CD4-positive, alpha-beta T cell treated with Interleukin-15 for 1 hour (primary cell): ENCODE measurements around the gene COG3.

Source experiments
- DNase-seq: peaks from one replicate; pipeline ENCODE4 v3.0.0-alpha.2; 2020

COG3 gene

DNA sequence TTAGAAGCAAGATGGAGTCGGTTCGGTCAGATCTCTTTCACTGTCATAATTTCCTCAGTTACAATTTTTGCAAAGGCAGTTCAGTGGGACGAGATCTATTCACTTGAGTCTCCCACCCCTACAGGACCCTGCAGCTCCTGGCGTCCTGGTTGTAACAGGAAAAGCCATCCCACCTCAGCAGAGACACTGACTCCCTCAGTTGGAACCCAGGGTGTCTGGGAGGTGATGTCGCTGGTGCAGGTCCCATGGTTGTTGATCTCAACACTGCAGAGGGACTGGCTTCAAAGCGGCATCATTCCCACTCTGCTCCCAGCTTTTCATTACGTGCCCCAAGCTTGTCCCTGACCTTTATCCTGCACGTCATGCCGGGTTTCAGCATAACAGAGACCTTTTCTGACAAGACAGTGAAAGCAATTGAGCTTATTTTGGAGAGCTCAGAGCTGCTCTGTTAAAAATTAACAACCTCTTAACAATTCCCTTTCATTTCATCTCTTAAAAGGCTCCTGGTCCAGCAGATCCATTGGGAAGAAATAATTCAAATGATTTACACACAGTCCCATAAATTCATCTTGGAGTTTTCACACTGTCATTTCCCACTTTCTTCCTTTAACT lies 17.6 kb upstream of the COG3 start:
- no peak for DNase-seq

DNA sequence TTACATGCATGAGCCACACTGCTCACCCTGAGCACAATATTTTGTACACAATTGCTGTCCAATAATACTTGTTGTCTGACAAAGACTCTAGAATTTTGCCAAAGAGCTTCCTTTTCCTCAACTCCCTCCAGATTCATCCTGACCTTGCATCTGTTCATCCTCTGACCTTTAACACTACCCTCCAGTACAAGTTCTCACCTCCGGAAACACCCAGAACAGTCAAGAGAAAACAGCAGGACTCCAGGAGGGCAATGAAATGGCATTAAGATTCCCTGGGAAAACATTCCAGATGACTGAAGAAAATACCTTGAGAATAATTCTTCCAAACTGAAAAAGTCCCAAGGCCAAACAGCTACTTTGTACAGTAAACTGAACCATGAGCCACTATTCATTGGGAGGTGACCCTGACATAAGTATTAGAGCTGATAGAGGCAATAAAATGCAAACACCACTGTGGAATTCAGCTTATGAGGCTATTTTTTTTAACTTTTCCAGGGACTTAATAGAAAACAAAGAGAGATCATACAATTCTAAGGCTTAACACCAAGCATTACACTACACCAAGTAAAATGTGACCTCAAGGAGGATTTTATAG lies 15.7 kb upstream of the COG3 start:
- DNase-seq: no peak

DNA sequence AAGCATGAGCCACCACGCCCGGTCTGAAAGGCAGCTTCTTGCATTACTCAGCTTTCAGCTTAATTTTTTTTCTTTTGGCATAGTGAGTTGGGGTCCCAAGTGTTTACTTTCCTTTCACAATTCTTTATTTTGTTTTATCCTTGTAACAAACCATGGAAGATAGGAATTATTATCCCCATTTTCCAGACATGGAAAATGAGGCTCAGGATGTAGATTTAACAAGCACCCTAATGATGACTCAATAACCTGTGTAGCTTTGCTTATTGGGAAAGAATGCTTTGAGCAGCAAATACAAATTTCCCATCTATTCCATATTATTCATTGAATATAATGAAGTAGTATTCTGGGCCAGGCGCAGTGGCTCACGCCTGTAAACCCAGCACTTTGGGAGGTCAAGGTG lies 13.5 kb upstream of the COG3 start:
- no peak for DNase-seq

DNA sequence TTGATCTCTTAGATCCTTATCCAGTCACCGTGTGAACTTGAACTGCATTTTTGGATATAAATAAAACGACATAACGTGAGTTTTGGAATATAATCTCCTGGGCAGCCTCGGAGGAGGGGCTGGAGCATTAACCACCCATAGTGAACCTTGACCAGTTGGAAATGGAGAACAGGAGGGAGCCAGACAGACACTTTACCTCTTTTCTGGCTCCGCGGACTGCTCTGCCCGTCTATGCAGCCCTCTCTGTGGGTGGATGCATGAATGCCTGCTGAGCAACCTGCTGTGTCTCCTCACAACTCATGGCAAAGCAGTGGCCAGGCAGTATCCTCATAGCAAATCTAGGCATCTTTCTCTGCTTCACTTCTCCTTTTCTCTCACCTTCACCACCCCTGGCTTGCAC lies 10.5 kb upstream of the COG3 start:
- no peak for DNase-seq

DNA sequence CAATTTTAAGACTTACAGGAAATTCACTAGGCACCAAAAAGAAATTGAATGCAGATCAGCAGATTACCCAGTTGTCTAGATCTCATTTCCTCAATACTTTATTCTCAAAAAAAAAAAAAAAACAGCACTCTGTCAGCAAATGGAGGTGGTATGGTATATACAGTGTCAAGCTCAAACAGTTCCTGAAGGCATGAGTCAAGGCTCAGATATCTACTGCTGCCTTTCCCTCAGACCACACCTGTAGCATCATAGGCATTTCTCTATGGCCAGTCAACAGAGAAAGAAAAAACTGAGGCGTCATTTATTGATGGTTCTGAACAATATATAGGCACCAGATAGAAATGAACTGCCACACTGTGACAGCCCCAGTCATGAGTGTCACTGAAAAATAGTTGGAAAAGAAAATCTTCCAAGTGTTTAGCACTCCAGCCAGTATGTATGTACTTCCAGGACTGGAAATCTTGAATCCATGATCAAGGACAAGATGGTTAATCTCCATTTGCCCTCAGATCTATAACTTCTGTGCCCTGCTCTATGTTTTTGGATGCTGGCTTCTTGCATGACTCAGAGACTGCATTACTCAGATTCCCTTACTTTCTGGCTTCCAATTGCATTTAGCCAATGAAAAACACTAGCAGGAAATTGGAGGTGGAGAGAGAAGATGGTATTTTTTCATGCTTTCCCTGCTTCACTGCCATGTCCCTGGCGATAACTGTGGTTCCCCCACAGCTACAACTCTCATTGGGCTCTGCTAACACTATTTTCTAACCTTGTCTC lies 8.4 kb upstream of the COG3 start:
- no peak for DNase-seq

DNA sequence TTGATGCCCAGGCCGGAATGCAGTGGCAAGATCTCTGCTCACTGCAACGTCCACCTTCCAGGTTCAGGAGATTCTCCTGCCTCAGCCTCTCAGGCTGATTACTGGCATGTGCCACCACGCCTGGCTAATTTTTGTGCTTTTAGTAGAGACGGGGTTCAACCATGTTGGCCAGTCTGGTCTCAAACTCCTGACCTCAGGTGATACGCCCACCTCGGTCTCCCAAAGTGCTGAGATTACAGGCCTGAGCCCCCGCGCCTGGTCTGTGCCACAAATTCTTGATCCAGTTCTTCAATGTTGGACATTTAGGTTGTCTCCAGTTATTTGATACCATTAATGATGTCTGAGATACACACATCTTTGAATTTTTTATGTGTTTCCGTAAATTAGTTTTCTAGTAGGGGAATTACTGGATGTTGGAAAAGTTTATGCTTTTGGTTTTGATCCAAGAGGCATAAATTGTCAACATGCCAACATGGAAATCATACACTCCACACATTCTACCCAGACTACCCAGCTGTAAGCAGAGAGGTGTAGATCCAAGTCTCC lies 525 bp upstream of the COG3 start:
- no peak for DNase-seq

DNA sequence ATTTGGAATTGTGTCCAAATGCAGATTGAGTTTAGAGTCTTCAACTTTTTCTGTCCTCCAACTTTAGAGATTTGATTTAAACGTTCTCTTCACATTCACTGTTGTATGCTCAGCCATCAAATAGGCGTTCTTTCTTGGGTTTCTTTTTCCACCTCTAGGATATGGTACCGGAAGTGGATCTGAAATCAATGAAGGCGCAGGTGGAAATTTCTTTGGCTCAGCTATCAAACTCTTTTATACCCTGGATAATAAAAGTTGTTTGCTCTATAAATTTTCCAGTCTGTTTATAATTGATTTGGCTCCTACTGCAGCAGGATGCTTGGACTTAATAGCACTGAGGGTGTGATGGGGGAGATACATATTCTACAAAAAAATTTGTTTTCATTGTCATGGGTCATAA lies 1.6 kb downstream of the COG3 start:
- DNase-seq: no peak

DNA sequence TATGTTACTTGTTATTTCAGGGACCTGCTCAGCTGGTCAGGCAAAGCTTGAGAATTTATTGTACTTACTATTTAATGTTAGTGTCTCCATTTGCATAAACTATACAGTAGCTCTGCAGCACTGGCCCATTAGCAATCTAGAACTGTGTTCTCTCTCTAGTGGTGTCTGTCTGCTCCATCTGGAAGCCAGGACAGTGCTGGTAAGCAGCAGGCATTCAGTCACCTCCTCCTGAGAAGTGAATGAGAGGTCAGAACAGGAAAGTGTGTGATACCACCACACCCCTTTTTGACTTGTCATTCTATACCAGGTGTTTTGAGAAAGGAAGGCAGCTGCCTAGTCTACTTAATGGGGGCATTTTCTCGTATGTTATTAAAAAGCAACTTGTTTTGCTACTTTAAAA lies 3.9 kb downstream of the COG3 start:
- no peak for DNase-seq

DNA sequence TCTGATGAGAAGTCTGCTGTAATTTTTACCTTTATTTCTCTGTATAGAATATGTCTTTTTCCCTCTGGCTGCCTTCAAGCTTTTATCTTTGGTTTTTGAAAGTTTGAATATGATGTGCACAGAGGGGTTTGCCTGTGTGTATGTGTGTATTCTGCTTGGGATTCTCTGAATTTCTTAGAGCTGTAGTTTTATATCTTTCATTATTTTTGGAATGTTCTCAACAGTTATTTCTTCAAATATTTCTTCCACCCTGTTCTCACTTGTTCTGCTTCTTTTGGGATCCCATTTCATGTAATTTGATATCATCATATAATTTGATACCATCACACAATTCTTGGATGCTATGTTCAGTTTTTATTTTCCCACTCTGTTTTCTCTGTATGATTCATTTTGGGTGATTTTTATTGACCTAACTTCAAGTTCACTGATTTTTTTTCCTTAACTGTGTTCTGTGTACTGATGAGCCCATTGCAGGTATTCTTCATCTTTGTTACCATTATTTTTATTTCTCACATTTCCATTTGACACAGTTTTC lies 7.5 kb downstream of the COG3 start:
- no peak for DNase-seq

DNA sequence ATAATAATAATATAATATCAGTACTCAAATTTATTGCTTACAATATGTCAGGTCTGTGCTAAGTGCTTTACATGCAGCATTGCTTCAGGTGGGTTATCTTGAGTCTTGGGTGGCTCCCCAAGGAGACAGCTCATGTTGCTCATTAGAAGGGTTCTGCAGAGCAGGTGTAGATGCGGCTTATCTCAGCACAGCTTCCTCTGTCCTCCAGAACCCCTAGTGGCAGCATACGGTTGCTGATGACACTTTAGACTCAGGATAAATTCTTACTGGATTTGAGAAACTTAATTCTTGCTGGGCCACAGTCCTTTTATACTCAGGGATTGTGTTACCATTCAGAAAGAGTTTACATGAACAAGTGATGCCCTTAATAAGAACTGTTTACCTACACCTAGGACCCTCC lies 8.9 kb downstream of the COG3 start:
- DNase-seq: no peak

DNA sequence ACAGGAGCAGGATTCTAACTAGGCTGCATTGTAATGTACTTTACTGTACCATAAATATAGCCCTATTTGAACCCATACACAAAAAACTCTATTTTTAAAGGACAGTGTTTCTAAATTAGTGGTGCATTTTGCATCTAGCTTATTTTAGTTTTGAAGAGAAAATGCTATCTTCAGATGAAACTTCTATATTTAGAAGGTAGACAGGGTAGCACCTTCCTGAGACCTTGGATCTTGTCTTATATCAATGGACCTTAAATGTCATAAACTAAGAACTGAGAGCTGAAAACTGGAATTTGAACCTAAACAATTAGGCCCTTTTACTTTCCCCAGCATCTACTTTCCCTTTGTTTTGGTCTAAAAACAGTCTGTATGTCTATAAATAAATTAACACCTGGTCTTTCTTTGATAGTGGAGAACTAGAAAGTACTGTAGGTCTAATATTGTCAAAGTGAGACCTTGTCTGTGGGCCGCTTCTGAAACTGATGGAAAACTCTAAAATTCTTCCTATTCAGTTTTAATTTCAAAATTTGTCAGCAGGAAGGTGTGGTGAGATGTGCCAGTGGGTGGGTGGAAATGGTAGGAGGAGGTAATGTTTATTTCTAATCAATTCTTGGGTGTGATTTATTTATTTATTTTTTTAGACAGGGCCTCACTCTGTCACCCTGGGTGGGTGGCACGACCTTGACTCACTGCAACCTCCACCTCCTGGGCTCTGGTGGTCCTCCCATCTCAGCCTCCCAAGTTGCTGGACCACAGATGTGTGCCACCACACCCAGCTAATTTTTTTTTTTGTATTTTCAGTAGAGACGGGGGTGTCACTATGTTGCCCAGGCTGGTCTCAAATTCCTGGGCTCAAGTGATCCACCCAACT lies 10.1 kb downstream of the COG3 start:
- DNase-seq: no peak

DNA sequence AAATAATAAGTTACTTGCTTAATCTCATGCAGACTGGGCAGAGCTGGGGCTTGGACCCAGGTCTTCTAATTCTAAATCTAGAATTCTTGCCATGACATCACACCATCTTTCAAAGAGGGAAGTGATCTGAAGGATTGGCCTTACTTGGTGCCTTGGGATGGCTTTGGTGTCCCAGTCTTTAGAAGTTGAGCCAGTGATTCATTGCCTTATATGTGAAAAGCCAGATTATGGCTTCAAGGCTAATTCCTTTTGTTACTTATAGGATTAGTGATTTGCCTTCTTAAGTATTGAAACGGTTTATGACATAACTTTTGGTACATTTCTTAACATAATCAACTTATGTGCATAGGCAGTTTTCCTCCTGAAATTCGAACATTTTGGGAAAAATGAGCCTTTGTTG lies 14.9 kb downstream of the COG3 start:
- DNase-seq: no peak

DNA sequence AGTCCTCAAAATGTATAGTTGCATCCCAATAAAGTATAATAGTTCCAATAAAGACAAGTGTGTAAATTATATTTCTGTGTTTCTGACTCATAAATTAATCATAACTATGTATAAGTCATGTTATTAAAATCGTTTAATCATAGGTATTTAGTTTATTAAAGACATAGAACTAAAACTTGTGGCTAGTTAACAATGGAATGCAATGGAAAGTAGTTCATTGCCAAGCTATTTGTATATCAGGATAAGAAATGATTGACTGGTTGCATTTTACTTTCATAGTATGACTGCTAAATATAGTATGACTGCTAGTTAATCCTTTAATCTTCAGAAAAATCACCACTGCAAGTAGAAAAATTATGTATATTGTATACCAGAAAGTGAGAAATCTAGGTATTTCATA lies 16.9 kb downstream of the COG3 start:
- DNase-seq: no peak

DNA sequence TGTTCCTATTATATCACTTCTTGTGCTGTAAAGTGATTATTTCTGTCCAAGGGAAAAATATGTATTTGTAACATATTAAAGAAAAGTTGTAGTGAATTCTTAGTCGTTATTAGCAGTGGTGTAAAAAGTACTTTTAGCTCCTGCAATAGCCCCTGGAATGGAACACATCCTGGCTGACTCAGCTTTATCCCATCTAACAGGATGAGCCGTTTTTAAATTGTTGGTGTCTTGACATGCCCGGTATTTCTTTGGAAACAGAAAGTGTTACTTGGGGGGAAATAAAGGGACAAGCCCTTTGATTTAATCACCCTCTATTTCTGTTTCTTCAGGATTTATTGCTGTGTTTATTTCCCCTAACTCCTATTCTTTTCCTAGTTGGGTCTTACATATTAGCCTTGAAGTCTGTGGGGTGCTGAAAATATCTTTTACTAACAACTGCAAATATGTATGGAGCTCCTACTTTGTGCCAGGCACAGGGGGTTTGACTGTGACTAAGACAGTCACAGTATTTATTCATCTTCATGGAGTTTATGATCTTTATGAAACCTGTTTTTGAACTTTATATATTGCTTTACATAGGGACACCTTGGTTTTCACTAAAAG lies 17.9 kb downstream of the COG3 start:
- no peak for DNase-seq

DNA sequence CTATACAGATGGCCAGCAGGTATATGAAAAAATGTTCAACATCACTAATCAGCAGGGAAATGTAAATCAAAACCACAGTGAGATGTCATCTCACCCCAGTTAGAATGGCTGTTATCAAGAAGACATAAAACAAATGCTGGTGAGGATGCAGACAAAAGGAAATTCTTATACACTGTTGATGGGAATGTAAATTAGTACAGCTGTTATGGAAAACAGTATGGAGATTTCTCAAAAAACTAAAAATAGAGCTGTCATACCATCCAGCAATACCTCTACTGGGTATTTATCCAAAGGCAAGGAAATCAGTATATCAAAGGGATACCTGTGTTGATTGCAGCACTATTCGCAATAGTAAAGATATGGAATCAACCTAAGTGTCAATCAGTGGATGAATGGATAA lies 22.9 kb downstream of the COG3 start:
- DNase-seq: no peak

DNA sequence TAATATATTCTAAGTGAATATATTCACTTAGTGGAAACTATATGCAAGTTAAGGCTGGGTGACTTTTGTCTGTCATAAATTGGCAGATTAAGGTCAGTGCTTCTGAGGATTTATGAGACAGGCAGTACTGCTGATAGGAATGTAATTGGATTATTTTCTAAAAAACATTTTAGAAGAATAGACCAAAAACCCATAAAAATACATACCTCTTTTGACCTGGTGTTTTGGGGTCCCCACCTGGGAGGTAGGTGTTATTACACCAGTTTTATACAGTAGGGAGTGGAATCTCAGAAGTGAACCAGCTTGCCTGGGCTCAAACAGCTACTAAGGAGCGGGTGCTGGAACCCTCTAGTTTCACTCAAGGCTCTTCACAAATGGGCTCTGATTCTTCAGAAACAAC lies 25.3 kb downstream of the COG3 start:
- DNase-seq: no peak

DNA sequence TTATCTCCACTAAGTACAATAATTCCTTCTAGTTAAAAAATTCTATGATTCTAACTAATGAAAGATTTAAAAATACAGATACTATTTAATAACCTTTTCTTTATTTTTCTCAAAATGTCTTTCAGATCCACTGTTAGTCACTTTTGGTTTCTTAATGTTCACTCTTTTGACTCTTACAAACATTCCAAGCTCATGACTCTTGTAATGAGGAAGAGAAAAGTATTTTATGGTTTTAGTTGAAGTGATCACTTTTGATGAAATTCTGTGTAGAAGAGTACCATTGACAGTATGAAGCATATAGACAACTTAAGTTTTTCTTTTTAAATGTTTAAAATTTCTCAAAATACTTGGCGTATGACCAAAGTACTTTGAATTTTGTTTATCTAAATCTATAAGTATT lies 27.8 kb downstream of the COG3 start:
- DNase-seq: no peak

DNA sequence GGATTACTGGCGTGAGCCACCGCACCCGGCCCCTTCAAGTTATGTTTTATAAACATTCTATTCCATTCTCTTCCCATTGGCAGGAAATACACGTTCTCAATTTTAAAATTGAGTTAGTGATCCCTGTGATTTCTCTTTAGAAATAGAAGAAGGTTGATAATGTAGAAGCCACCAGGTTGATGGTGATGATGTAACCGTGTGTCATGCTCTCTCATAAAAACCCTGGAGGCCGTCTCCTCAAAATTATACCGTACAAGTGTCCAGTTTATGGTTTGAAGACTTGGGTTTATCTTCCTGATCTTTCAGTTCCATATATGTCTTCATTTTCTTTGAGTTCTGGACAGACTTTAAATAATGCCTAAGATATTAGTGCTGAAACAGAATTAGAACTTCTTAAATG lies 32.2 kb downstream of the COG3 start:
- no peak for DNase-seq

DNA sequence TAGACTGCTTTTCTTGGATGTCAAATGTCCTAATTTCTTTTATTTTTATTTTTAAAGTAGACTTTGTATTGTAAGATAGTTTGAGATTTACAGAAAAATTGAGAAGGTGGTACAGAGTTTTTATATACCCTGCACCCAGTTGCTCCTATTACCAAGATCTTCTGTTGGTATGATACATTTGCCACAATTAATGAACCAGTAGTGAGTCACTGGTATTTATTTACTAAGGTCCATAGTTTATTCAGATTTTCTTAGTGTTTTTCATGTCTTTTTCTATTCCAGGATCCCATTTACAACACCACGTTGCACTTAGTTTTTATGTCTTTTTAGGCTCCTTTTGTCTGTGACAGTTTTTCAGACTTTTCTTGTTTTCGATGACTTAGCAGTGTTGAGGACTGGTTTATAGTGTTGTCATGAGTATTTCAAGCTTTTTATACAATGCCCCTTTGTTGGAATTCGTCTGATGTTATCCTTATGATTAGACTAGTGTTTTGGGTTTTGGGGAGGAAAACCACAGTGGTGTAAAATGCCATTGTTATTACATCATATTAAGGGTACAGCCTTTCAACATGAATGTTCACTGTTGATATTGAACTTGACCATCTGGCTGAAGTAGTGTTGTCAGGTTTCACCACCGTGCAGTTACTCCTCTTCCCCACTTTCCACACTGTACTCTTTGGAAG lies 35.9 kb downstream of the COG3 start:
- DNase-seq: no peak

DNA sequence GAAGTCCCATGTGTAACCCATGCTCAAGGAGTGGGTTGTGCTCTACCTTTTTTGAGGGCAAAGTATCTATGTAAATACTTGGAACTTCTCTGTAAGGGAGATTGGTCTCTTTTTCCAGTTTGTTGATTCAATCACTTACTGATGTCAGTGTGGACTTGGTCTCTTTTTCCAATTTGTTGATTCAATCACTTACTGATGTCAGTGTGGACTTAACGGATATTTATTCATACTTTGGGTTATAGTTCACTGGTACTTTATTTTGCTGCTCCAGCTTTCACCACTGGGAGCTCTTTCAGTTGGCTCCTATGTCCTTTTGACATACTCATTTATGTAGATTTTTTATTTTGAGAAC lies 36.4 kb downstream of the COG3 start:
- DNase-seq: no peak

DNA sequence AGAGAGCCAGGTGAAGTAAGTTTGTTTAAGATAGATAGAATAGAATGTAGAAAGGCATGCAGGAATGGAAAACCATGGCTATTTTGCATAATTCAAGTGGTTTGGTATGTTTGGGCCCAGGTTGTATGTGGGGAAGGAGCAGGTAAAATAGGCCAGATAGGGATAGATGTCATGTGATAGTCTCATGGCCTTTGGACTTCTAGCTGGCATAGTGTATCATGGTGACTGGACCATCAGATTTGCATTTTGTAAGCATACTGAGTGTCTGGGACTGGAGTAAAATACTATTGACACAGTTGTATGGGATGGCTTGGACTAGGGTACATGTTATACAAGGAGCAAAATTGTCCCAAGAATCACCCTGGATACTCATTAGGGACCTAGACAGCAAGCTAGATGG lies 38.9 kb downstream of the COG3 start:
- DNase-seq: no peak

DNA sequence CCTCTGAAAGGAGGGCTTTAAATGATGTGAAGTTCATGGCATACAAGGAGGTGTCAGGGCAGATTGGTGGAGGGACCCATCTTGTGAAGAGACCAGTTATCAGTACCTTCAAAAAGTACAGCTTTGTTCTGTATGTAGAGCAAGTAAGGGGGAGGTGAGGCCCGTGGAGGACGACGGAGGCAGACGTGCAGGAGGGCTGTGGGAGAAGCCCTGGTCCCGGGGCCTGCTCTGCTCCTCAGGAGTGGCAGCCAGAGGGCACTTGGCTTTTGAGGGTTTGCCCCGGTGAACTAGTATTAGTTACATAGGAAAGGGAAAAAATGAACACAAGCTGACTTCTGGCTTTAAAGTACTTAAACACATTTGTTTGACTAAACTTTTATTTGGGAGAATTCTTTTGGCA lies 42.1 kb downstream of the COG3 start:
- no peak for DNase-seq
